Smooth muscle cell of the brain vasculature (primary cell): ENCODE measurements around the gene RSPH4A.
"Not testable (repeated sequence)": the region's sequence is repeated elsewhere in the genome, so short reads cannot be mapped to it uniquely, and the experiment has no call there.

Source experiments
- DNase-seq: peaks from one replicate; pipeline ENCODE4 v3.0.0-alpha.2; 2012; ENCODE audit warnings: low read depth, low spot score

The RSPH4A gene

DNA sequence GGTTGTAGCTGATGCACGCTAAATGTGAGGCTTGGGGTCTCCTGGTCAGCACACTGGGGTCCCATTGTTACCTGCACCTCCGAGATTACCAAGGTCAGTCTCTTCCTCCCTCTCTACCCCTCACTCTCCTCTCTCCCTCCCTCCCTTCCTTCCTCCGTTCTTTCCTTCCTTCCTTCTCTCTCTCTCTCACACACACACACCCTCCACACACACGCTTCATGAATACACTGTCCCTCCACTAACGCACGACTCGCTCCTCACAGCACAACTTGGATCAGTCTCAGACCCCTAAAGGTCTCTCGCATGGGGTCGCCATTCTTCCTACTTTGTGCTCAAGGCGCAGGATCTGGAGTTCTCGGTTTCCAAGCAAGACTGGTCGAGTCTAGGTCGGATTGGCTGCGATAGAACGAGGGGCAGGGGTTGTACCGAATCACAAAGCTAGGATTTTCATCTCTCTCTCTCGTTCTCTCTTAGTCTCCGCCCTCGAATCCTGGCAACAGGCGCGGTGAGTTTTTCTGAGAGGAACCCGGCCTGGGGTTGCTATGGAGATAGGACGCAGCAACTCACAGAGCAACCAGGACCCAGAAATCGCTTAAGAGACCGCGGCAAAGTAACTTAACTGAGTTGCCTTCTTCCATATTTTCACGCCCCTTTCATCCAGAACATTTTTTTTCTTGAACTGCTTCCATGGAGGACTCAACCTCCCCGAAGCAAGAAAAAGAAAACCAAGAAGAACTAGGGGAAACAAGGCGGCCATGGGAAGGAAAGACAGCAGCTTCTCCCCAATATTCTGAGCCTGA, at the start of gene RSPH4A:
TSS of gene RSPH4A (plus strand) at position 543 of the 800 bp plus-strand sequence. CDS start at position 688, 145 bp downstream.
- peak; percentile 87 for DNase-seq

DNA sequence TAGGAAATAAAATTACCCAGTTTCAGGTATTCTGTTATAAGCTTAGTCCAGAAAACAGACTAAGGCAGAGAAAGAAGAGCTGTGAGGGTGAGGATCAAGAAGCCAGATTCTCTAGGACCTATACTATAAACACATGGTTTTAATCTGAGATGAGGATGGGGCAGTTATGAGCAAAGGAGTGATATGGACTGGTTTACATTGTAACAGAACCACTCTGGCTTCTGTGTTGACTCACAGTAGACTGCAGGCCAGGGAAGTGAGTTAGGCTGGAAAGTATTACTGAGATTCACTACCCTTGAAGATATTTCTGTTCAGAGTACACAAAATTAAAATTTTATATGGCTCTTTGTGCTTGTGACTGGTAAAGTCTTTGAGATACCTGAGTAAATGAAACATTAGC, 48.2 kb upstream of the RSPH4A start:
- no peak for DNase-seq

DNA sequence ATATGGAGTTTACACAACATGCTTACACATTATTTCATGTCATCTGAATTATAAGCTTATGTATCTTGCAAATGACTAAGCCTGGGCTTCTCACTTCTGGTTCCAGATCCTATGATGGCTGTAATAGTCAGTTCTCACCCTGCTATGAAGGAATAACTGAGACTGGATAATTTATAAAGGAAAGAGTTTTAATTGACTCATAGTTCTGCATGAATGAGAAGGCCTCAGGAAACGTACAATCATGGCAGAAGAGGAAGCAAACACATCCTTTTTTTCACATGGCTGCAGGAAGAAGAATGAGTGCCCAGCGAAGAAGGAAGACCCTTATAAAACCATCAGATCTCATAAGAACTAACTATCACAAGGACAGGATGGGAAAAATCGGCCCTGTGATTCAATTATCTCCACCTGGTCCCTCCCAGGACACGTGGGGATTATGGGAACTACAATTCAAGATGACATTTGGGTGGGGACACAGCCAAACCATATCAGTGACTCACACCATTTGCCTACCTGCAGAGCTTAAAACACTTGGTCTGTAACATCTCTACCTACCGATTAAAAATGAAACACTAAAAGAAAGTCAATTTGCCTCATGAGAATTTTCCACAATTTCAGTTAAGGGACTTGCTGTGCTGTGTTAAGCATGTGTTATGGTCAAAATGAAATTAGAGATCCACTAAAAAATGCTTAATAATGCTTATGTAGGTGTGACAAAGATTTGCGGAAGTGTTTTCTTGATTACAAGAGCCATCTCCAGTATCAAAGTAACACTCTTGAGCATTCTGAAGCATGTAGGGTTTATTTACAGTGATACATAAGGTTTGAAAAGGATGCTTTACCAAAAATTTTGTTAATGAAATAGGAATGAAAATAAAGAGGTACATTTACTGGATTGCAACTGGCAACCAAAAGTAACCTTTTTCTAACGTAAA, 47.2 kb upstream of the RSPH4A start:
- DNase-seq = no peak

DNA sequence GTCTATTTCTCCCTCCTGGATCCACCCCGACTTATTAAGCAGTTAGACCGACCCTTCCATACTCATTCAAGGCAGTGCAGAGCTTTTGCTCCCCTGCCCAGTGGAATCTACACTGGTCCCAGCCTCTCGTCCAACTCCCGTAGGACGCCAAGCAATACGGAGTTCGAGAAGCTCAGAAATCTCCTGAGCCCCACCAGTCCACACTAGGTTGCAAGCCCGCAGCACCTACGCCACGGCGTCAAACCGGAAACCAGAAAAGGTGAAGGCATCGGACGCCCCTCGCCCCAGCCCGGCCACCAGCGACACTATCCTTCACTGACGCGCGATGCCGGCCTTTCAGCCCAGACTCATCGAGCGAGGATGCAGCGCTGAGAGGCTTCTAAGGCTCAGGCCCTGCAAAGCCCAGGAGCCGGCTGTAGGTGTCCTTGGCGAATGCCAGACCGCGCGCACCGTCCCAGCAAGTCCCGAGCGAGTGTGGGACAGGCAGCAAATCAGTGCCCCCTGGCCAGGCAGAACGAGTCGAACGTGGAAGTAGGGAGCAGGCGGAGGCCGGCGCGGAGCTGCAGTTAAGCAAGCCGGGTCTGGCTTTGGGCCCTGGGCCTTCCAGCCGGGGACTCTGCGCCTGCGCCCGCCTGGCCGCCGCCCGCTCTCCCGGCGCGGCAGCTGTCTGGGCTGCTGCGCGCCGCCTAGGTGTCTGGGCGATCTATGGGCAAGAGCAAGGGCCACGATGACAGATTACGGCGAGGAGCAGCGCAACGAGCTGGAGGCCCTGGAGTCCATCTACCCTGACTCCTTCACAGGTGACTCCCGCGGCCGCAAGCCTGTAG, 45.2 kb upstream of the RSPH4A start, which contains the start of gene RWDD1:
TSS of gene RWDD1 (plus strand) at position 649 of the 827 bp plus-strand sequence. CDS start at position 728, 79 bp downstream.
- peak; percentile 98 for DNase-seq

DNA sequence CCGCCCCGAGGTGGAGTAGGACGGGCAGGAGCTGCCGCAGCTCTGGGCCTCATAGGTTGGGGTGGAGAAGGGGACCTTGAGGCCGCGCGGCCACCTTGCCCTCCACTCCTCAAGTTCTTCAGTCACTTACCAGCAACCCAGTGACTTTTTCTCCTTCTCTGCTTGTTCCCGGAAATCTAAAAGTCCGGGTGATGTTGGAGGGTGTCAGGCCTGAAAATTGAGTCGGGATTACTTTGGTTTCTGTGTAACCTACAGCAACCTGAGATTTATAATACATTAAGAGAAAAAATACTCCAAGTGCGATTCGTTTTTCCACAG, 44.6 kb upstream of the RSPH4A start:
- no peak for DNase-seq

DNA sequence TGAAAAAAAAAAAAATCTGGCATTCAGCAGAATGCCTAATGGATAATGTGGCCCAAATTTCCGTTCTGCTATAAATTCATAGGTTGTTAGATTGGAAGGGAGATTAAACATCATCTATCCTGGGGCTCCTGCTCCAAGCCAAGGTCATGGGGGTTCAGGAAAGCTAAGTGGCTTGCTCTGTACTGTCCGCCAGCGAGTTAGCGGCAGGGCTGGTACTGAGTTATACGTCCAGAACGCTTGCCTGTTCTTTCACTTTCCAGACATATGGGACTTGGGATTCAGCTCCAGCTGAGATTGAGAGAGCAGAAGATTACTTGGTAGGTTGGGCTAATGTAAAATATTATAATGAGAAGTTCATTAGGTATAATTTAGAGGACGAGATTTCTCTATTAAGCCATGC, 44.1 kb upstream of the RSPH4A start:
- DNase-seq = no peak

DNA sequence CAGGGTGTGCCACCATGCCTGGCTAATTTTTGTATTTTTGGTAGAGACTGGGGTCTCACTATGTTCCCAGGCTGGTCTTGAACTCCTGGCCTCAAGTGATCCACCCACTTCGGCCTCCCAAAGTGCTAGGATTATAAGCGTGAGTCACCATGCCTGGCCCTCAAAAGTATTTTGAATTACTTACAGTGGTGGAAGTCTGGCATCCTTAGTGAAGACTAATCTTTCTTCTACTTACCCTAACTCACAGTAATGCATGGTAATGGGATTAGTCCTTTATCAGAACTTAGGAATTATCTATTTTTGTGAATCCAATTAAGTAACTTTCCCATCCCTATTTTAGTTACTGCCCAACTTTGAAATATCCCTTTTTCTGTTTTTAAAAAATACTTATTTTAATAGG, 41.1 kb upstream of the RSPH4A start:
- DNase-seq = no peak

DNA sequence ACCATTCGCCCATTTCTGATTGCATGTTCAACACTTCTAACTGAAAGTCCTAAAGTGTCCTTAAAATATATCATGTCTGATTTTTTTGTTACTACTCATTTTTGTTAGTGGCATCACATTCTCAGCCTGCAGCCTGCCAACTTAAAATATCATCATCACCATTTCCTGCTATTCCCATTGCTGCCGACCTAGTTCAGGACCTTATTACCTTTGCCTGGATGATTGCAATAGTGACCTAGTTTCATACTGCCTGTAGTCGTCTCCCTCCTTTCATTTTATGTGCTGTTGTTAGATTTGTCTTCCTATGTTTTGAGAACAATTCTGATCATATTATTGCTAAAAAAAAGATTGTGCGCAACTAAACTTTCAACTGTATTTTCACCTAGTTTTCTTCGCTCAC, 38.8 kb upstream of the RSPH4A start:
- DNase-seq = no peak

DNA sequence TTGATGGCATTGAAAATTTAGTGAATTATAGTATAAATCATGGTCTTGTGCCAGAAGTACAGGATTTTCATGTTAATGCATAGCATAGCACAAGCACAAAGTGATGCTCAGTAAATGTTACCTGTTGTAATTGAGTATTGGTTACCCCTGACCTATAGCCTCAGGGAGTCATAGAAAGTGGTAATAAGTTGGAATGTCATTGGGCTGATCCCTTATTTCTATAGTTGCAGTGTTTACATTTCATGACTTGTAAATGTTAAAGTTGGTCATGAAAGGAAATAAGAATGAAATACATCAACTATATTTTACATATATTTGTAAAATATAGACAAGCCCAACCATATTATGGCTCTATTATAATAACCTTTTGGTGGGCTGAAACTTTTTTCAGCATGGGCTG, 37.9 kb upstream of the RSPH4A start:
- no peak for DNase-seq

DNA sequence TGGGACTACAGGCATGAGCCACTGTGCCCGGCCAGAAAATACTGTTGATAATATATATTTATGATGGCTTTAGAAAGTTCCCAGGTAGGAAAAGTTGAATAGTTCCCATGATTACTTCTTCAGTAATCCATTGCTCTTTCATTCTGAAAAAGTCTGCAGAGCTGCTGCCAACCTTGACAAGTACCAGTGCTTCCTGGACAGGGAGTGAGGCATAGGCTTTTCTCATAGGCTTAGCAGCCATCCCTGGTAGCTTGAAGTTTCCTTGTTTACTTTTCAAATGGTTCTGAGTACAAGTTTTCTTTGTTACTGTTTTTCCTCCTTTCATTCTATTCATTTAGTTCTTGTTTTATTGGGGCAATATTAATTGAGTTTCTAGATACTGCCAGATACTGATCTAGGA, 37.1 kb upstream of the RSPH4A start:
- no peak for DNase-seq

DNA sequence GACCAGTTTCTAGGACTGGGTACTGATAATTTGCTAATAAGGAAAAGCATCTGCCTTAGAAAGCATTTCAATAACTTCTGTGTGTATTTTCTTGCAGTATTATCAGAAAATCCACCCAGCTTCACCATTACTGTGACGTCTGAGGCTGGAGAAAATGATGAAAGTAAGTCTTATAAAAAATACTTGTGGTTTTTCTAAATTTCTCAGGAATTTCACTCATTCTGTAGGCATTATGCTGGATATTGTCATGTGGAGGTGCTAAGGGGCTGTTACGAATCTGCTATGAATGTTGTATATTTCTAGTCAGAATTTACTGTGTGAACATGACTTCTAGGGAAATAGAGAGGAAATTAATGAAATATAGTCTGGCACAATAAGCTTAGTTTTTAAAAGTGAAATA, 36.1 kb upstream of the RSPH4A start:
- DNase-seq = no peak

DNA sequence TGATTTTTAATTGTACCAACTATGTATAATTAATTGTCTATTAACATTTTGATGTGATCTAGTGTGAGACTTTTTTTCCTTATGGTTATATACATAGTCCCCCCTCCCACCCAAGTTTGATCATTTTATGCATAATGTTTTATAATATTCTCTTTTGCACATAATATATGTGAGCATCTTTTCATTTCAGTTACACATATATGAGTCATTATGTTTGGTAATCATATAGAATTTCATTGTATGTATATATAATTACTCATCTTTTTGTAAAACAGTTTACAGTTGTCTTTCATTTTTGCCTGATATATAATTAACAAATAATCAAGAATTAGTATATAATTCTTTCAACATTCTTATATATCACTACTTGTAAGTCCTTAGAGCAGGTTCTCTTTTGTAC, 30.0 kb upstream of the RSPH4A start:
- no peak for DNase-seq

DNA sequence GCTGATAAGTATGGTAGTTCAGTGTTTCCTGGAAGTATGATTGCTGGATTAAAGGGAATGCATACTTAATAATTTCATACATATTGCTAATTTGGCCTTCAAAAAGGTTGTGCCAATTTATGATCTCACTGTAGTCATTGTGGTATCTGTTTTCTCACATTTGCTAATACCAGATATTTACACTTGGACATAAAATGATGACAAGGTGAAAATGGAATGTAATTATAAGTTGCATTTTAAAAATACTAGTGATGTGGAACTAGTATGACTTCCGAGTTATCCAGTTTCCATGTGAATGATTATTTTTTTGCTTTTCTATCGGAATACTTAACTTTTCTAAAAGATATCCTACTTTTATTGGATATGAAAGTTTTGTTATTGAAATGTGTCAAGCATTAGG, 29.5 kb upstream of the RSPH4A start:
- DNase-seq = no peak

DNA sequence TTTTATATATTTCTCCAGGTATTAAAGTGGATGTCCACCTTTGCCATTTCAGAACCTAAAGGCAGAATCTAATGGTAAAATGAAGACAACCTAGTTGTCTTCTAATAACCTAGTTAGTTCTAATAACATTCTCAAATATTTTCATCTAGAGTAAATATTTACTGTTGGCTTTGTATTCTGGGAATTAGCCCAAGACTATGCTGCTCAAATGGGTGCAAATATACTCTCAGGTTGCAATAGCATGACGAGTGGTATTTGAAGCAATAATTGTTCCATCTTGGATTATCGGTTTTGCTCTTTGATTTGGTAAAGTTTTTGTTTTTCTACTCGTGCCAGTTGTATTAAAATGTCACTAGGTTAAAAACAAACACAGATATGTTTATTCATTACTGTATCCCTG, 21.0 kb upstream of the RSPH4A start:
- DNase-seq = no peak

DNA sequence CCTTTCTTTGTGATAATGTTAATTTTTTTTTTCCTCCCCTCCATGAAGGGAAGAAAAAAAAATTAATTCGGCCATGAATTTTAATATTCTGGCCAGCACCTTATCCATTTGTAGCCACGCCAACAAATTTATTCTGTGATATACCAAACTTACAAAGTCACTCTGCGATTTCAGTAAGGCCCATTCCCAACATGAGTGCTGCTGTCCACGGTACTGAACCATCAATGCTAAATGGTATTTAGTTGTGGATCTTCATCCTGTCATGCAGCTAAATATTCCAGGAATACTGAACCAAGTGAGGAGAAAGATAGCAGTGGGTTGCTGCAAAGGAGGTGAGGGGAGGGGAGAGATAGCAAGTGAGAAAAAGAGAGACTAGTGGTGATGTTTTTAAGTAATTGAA, 19.5 kb upstream of the RSPH4A start:
- DNase-seq = peak; percentile 24

DNA sequence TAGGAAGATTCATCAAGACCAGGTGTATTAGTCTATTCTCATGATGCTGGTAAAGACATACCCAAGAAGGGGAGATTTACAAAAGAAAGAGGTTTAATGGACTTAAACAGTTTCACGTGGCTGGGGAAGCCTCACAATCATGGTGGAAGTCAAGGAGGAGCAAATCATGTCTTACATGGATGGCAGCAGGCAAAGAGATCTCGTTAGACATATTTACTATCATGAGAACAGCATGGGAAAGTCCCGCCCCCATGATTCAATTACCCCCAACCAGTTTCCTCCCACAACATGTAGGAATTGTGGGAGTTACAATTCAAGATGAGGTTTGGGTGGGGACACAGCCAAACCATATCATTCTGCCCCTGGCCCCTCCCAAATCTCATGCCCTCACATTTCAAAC, 12.4 kb upstream of the RSPH4A start:
- not testable (repeated sequence) for DNase-seq

DNA sequence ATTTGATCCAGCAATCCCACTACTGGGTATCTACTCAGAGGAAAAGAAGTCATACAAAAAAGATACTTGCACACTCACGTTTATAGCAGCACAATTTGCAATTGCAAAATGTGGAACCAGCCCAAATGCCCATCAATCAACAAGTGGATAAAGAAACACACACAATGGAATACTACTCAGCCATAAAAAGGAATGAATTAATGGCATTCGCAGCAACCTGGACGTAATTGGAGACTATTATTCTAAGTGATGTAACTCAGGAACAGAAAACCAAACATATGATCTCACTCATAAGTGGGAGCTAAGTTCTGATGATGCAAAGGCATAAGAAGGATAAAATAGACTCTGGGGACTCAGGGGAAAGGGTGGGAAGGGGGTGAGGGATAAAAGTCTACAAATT, 11.4 kb upstream of the RSPH4A start:
- not testable (repeated sequence) for DNase-seq

DNA sequence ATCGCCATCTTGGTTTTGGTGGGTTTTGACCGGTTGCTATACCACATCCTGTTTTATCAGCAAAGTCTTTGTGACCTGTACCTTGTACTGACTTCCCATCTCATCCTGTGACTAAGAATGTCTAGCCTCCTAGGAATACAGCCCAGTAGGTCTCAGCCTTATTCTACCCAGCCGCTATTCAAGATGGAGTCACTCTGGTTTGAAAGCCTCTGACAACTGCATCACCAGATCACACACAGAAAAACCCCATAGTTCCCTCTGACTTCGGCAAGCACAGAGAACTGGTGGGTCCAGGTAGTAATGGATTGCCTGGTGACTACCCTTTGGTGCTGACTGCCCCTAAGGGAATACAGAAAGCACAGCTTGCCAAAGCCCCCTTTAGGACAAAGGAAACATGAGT, 10.3 kb upstream of the RSPH4A start:
- no peak for DNase-seq

DNA sequence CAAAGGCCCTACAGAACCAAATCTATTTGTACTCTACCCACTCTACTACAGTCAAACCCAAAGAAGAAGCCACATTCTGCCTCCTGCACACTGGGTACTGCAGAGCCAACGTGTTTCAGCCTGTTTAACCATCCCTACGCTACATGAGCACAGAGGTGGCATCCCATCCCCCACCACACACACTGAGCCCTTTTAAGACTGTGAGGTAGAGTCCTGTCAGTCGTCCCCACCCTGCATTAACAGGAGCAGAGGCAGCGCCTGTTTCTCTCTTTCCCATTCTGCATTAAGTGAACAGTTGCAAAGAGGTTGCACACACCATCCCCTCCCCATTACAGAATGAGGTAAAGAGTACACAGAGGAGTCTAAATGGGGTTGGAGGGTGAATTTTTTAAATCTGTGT, 5.2 kb upstream of the RSPH4A start:
- no peak for DNase-seq

DNA sequence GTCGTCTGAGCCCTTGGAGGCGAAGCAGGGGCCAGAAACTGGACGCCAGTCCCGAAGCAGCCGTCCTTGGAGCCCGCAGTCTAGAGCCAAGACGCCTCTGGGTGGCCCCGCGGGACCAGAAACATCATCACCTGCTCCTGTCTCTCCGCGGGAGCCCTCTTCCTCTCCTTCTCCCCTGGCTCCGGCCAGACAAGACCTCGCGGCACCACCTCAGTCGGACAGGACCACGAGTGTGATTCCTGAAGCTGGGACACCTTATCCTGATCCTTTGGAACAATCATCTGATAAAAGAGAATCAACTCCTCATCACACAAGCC, 416 bp downstream of the RSPH4A start:
- DNase-seq = no peak

DNA sequence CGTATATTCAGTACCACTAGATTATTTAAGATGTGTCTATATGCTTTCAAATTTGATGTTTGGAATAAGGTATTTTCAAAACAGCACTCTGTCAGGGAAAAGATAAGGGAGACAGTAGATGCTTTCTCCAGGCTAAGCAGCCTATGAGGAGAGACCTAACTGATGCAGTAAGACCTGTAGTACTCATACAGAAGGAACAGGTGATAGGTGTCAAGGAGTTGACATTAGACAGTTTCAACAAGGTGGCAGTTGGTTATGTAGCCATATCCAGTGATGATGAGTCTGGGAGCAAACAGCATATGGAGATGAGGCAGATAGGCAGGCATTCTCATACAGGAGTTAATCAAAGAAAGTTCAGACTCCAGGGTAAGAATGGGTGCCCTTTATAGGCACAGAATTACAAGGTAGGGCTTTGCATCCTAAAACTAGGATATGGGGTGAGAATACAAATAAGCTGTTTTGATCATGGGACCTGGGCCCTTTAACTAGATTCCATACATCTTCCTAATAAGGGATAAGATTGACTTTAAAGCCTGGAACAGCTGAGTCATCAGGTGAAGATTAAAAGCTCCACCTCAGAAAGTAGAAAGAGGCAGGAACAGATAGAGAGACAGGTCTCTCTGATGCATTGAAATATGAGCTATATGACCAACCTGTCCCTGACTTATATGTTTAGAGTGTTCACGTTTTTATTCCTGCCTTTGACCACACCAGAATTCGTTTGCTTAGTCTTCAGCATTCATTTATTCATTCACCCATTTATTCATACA, 7.9 kb downstream of the RSPH4A start:
- no peak for DNase-seq
